OCI-LY1 (cell line): Measurements from ENCODE around the gene CCR7.
"Not testable (repeated sequence)": the region's sequence is repeated elsewhere in the genome, so short reads cannot be mapped to it uniquely, and the experiment has no call there.

Experiments used
- CTCF ChIP-seq: fragments of 200-600 bp; sonication (generic), shearing (Covaris generic); IDR thresholded peaks from 2 replicates; pipeline ENCODE4 v1.5.1; 2017; ENCODE audit warnings: mild to moderate bottlenecking, antibody characterized with exemption, low read length, moderate library complexity, mixed read lengths
- EZH2 ChIP-seq: fragments of 200-600 bp; sonication (generic), shearing (Covaris generic); IDR thresholded peaks from 2 replicates; pipeline ENCODE4 v1.8.0; 2017; ENCODE audit warnings: borderline replicate concordance, mixed run types, mild to moderate bottlenecking, antibody characterized with exemption, low read length, moderate library complexity, mixed read lengths

GRCh38 chr17:40546497-40546896 is 18.8 kb downstream of the CCR7 start:
- TF ChIP-seq CTCF, EZH2: not testable (repeated sequence)
